ENCODE results near the gene FBN1.

FBN1 gene

DNA sequence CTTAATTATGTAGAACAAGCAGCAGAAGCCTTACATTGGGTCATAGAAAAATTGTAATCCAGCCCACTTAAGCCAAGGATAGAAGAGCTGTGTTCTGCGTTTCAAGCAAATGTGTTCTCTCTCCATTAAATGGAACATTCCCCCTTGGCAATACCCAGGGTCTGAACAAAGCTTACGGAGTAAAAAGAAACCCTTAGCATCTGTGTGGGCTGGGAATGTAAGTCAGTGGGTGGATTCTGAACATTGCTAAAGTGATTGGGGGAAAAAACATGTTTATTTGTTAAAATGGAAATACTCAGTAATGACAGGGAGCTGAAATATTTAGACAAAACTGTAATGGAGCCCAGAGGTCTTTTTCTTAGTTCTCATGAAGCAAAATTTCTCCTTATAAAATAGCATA, 166.9 kb downstream of the FBN1 start:
- Histone ChIP-seq H4K20me1 (ENCODE audit: insufficient read depth, low read length) (no peaks in the 10 kb centered on the region), H3K9me2 (replicated peaks; ENCODE audit: insufficient read depth, low read length) (no peaks in the 10 kb centered on the region), H3K79me2 (ENCODE audit: low read length) (no peaks in the 10 kb centered on the region), H3K27me3 (replicated peaks; ENCODE audit: insufficient read depth, low read length) (no peaks in the 10 kb centered on the region), H3K9me3 (replicated peaks; ENCODE audit: insufficient read depth, low read length) (no peaks in the 10 kb centered on the region), H3K36me3 (replicated peaks; ENCODE audit: insufficient read depth, low read length) (no peaks in the 10 kb centered on the region), H3K27ac (ENCODE audit: low read length) (no peak overlapping the region), H3K4me2 (ENCODE audit: low read depth, low read length) (no peak overlapping the region), H3K4me3 (ENCODE audit: low read length) (no peak overlapping the region), H3F3A (ENCODE audit: insufficient read depth, low read length) (no peaks in the 10 kb centered on the region), H2AFZ (ENCODE audit: low read length) (no peak overlapping the region), H3K9ac (ENCODE audit: low read length) (no peak overlapping the region), H3K4me1 (ENCODE audit: low read length) (no peaks in the 10 kb centered on the region)
- DNase-seq = no peak
- TF ChIP-seq EZH2phosphoT487 (IDR thresholded peaks at IDR 0.05; ENCODE audit: low read length) (no peak), EZH2 (optimal IDR thresholded peaks at IDR 0.05; ENCODE audit: low read depth, low read length) (no peak)
- TF ChIP-seq, protein P1, sequence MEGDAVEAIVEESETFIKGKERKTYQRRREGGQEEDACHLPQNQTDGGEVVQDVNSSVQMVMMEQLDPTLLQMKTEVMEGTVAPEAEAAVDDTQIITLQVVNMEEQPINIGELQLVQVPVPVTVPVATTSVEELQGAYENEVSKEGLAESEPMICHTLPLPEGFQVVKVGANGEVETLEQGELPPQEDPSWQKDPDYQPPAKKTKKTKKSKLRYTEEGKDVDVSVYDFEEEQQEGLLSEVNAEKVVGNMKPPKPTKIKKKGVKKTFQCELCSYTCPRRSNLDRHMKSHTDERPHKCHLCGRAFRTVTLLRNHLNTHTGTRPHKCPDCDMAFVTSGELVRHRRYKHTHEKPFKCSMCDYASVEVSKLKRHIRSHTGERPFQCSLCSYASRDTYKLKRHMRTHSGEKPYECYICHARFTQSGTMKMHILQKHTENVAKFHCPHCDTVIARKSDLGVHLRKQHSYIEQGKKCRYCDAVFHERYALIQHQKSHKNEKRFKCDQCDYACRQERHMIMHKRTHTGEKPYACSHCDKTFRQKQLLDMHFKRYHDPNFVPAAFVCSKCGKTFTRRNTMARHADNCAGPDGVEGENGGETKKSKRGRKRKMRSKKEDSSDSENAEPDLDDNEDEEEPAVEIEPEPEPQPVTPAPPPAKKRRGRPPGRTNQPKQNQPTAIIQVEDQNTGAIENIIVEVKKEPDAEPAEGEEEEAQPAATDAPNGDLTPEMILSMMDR (IDR thresholded peaks at IDR 0.05; ENCODE audit: low read length) = no peak

DNA sequence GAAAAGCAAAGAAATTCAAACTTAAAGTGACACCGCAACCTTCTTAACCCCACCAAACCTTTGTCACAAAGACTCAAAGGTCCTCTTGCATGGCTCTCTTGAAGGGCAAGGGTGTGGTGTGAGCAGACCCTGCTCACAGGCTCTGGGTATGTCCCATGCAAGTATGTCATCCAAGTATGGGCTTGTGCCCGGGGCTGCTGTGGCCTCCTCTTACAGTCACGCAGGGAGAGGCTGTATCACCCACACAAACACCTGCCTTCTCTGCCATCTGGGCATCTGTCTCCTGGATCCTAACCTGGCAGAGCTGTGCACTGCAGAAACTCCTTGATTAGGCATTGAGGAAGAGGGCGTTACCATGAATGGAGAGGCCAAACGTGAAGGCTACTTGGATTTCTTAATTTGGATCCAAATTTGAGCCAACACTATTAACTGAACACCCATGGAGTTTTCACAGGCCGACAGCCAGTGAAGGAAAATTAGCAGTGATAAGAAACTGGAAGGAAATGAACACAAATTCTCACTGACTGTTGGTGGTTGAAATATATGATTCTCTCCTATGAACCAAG, 167.6 kb downstream of the FBN1 start:
- Histone ChIP-seq H3K4me3 (ENCODE audit: low read length) (no peak overlapping the region), H3K27ac (ENCODE audit: low read length) (no peak overlapping the region), H3K27me3 (replicated peaks; ENCODE audit: insufficient read depth, low read length) (no peaks in the 10 kb centered on the region), H3K79me2 (ENCODE audit: low read length) (no peaks in the 10 kb centered on the region), H3K9ac (ENCODE audit: low read length) (no peak overlapping the region), H3F3A (ENCODE audit: insufficient read depth, low read length) (no peaks in the 10 kb centered on the region), H3K4me1 (ENCODE audit: low read length) (no peaks in the 10 kb centered on the region), H4K20me1 (ENCODE audit: insufficient read depth, low read length) (no peaks in the 10 kb centered on the region), H3K9me2 (replicated peaks; ENCODE audit: insufficient read depth, low read length) (no peaks in the 10 kb centered on the region), H3K9me3 (replicated peaks; ENCODE audit: insufficient read depth, low read length) (no peaks in the 10 kb centered on the region), H2AFZ (ENCODE audit: low read length) (no peak overlapping the region), H3K36me3 (replicated peaks; ENCODE audit: insufficient read depth, low read length) (no peaks in the 10 kb centered on the region), H3K4me2 (ENCODE audit: low read depth, low read length) (no peak overlapping the region)
- TF ChIP-seq EZH2 (optimal IDR thresholded peaks at IDR 0.05; ENCODE audit: low read depth, low read length) (no peak), EZH2phosphoT487 (IDR thresholded peaks at IDR 0.05; ENCODE audit: low read length) (no peak)
- TF ChIP-seq, protein P1 (IDR thresholded peaks at IDR 0.05; ENCODE audit: low read length) = no peak
- DNase-seq = no peak

- no peak overlapping the region for H2AFZ ChIP-seq (ENCODE audit: low read length)
- no peaks in the 10 kb centered on the region for H3K27me3 ChIP-seq (replicated peaks; ENCODE audit: insufficient read depth, low read length)
- H3K4me3 ChIP-seq (ENCODE audit: low read length) = no peak overlapping the region
- H3K9ac ChIP-seq (ENCODE audit: low read length) = no peak overlapping the region
- no peak for DNase-seq
- TF ChIP-seq EZH2 (optimal IDR thresholded peaks at IDR 0.05; ENCODE audit: low read depth, low read length) = no peak
- TF ChIP-seq, protein P1 (IDR thresholded peaks at IDR 0.05; ENCODE audit: low read length) = no peak
- no peak for TF ChIP-seq EZH2phosphoT487 (IDR thresholded peaks at IDR 0.05; ENCODE audit: low read length)
- H3K4me1 ChIP-seq (ENCODE audit: low read length) = no peaks in the 10 kb centered on the region
- H3K79me2 ChIP-seq (ENCODE audit: low read length) = no peaks in the 10 kb centered on the region
- H3K27ac ChIP-seq (ENCODE audit: low read length) = no peak overlapping the region
- no peak overlapping the region for H3K4me2 ChIP-seq (ENCODE audit: low read depth, low read length)
- H4K20me1 ChIP-seq (ENCODE audit: insufficient read depth, low read length) = no peaks in the 10 kb centered on the region
- no peaks in the 10 kb centered on the region for H3K9me3 ChIP-seq (replicated peaks; ENCODE audit: insufficient read depth, low read length)
- H3K36me3 ChIP-seq (replicated peaks; ENCODE audit: insufficient read depth, low read length) = no peaks in the 10 kb centered on the region
- H3F3A ChIP-seq (ENCODE audit: insufficient read depth, low read length) = no peaks in the 10 kb centered on the region
- H3K9me2 ChIP-seq (replicated peaks; ENCODE audit: insufficient read depth, low read length) = no peaks in the 10 kb centered on the region
Observed at GRCh38 chr15:48475600-48476395, 169.7 kb downstream of the FBN1 start.

Data from MM.1S (cell line).